HG03432 (cell line): ENCODE data around the gene TMEM134.

Experiments used
- ATAC-seq: cut with Tn5 transposase; IDR thresholded peaks from one replicate; pipeline ENCODE4 v1.9.1; 2021; ENCODE audit warnings: mild to moderate bottlenecking, moderate library complexity; ENCODE audit not compliant: unreplicated experiment

The TMEM134 gene

DNA sequence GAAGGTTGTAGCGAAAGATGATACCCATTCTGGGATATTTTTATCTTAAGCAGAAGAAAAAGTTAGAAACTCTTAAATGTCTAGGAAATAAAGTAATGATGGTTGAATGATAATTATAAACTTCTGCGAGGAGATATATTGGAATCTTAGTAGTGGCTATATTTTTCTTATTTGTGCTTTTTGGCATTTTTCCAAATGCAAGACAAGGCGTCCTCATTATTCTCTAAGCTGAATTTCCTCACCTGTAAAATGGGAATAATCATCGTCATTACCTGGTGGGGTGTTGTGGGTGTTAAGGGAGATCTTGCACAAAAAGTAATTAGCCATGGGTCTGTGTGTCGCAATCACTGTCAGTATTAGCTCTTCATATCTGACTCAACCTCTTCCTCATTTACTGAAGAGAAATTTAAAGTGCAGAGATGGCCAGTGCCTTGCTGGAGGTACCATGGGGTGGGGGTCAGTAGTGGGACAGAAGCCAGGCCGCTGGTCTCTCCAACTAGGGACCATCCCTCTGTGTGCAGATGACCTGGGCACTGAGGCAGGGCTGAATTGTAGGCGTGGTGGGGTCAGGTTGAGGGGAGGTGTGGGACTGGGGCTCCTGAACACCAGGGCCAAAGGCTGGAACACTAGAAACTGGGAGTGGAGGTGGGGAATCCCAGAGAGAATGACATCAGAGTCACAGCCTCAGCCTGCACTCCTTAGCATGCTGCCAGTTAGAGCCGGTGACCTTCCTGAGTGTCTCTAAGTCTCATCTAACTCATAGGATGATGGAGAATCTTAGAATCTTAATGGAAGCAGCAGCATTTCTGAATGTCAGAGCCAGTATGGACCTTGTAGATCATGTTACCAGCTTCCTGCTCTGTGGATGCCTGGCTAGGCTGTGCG is 32.0 kb upstream of the TMEM134 start:
- no peak for ATAC-seq

DNA sequence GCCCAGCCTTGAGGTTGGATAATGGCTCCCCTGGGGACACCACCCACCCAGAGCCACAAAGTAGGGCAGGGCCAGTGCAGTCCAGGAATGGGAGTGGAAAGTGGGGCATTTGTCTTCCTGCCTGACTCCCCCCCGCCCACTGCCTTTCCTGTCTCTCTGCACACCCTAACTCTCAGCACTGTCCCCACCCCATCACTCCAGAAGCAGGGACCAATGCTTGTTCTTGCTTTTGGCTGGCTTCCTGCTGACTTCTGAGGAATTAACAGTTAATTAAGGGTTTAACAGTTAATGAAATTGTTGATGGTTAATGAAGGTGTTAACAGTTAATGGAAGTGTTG is 31.4 kb upstream of the TMEM134 start:
- no peak for ATAC-seq

DNA sequence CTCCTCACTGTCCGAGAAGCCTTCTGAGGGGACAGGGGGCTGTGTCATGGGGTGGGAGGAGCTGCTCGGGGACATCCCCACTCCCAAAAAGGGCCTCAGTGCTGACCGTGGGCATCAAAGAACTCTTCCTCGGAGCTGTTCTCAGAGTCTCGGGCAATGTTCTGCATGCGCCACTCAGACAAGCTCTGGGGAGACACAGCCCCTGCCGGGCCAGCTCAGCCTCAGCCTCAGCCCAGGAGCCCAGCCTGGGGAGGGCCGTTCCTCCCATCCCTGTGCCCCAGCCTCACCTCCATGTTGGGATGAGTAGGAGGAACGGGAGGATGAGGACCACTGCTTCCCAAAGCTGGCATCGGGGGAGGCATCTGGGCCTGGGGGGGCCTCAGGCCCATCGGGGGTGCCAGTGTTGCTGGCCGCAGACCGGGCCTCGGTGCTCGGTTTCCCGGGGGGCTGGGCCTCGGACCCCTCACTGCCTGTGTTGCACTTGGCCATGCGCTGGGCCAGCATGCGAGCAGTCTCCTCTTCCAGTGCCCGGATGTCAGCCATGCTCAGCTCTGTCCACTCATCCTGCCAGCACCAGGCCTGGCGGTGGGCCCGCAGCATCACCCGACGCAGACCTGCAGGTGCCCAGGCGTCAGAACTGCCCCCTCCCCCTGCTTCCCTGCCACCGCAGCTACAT is 30.9 kb upstream of the TMEM134 start:
- ATAC-seq: no peak

DNA sequence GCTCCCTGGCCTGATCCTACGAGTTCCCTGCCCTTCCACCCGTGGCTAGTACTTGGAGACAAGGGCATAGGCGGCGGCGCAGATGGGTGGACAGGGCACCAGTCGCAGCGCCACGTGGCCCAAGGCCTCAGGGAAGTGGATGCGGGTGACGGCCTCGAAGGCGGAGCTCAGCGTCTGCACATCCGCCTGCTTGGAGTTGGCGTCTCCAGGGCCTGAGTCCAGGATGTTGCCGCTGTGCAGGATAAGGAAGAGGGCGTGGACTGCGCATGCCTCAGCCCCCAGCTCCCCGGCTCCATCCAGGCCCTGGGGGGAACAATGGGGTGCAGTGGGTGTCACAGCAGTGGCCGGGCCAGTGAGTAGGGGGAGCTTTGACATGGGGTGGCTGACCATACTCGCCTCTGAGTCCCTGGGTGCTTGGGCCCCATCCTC is 29.5 kb upstream of the TMEM134 start:
- ATAC-seq: no peak

DNA sequence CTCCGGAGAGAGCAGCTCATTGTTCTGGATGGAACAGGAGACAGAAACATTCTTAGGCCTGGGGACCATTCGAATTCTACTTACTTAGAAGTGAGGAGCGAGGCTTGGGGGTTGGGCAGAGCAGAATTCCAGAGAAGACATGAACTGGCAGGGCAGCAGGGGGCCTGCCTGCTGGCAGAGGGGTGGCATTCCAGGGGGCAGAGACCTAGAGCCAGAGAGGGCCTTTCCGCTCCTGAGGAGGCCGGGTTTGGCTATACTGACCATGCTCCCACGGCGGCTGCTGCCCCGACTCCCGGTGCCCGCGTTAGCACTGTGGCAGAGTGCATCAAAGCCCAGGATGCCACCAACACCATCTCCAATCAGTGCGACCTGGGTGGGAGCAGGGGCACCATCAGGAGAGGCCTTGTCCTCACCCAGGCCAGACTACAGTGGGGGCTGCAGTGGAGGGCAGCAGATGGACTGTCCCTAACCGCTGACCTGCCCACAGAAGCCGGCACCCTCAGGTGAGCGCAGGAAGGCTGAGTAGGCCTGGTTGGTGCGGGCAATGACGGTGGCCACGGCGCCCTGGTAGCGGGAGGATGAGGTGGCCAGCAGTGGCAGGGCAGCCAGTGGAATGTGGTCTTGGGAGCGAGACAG is 28.7 kb upstream of the TMEM134 start:
- ATAC-seq: no peak

DNA sequence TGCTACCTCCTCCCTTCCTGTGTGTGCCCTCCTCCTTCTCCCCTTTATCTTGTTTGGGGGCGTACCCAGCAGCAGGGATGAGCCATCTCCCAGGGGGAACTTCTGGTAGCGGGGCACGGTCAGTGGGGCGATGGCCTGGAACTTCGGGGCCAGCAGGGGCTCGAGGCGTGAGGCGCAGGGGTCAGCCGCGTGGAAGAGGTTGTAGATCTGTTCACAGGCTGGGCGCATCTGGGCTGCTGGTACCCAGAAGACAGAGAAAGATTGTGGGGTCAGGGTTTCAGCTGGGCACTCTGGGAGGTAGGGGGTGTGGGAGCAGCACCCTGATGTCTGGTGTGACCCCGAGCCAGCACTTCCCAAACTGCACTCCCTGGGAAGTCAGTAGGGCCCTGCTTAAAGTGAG is 27.1 kb upstream of the TMEM134 start:
- no peak for ATAC-seq

DNA sequence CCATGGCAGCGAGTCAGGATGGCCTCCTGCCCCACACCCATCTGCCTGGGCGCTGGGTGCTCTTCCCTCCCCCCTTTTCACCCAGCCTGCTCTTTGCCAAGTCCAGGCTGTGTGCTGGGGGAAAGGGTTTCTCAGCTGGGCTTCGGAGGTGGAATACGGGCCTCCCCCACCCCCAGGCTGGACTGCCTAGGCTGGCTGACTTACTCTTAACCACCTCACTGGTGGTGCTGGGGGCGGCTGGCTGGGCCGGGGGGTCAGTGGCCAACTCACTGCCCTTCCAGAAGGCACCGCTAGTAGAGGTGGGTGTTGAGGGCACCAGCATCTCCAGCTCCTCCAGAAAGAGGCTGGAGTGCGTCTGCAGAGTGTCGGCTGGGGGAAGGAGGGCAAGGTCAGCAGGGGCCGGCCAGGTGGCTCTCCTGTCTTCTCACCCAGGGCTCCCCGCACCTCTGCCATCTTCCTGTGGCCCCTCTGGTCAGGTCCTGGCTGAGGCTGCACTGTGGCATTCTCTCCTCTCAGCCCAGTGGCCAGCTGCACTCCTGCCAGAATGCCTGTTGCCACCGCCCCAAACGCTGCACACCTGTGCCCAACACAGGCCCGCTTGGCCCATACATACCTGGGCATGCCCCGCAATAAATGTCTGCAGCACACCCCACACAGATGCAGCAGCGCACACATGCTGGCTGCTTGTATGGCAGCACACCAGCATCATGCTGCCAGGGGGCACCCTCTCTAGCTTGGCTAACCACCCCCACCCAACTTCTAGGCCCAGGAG is 26.4 kb upstream of the TMEM134 start:
- no peak for ATAC-seq

DNA sequence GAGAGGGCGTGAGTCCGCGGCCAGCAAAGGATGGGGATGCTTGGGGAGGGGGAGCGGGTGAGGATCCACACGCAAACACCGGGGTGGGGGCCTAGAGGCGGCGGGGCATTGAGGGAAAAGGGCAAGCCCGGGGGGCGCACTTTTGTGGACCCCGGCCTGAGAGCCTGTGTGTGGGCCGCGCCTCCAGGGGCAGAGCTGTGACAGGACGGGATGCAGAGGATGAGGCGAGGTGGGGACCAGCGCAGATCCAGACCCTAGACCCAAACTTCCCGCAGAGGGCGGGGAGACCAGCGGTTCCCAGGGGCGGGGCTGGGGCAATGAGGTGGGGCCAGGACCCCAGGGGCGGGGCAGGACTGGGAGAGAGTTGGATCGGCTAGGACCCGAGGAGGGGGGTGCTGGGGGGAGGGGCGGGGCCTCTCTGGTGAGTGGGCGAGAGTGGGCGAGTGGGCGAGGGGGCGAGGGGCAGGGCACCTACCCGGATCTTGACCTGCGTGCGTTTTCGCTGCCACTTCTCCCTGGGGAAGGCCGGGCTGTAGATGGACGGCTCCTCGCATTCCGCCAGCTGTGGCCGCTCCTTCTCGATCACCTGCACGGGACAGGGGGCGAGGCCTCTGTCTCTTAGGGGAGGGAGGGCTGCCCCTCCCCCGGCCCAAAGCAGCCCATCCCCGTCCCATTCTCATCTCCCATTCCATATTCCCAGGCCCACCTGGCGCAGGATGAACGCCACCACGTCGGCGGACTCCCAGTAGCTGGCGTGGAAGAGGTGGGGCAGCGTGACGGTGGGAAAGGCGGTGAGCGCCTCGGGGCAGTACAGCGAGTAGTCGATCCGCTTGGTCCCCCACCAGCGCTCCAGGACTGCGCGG is 25.6 kb upstream of the TMEM134 start:
- no peak for ATAC-seq

DNA sequence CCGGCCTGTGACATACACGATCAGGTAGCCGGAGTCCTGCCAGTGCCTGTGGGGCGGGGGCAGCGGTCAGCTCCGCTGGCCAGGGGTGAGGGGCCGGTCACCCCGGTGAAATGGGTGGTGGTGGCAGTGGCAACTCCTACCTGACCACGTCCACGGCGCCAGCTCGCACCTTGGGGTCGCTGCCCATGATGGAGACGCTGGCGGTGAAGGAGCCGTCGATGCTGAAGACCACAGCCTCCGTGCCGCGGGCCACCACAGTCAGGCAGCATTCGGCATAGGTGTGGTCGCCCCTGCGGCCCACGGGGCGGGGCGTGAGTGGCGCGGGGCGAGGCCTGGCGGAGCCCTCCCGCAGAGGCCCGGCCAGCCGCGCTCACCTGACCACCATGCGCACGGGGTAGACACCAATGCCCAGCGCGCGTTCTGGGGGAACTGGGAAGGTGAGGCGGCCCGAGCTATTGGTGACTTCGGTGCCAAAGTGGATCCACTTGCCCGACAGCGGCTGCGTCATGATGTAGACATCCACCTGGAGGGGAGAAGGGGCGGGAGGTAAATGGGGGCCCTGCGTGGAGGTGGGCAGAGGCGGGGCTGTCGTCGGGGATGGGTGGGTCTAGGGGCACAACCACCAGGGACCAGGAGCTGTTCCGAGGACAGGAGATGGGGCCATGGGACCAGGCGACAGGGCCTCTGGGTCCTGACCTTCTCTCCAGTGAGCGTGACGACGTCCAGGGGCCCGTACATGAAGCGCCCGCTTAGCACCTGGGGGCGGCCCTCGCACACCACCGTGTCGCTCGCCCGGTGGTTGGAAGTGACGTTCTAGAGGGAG is 24.7 kb upstream of the TMEM134 start:
- ATAC-seq: no peak

DNA sequence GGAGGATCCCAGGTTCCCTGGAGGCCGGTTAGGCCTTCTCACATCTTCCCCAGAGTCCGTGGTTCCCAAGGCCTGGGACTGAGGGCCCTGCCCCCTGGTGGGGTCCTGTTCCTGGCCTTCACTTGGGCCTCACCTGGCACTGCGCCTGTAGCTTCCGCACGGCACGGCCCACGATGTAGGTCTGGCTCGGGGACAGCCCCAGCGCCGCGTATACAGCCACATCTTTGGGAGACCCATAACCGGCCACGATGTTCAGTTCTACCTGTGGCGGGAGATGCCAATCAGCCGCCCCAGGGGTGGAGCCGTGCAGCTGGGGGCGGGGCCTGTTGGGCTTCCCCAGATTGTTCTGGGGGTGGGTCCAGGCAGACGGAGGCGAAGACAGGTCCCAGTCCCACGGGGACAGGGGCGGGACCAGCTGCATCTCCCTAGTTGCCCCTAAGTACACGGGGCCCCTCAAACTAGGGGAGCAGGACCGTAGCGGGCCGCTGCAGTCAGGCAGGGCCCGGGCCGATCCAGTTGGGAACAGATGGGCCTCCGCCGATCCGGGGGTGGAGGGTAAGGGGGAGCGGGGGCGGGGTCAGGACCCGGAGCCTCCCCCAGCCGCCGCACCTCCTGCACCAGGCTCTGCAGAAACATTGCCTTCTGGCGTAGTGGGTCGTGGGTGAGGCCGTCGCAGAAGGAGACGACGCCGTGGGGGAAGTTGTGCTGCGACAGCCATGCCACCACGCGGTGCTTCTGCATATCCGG is 23.9 kb upstream of the TMEM134 start:
- no peak for ATAC-seq

DNA sequence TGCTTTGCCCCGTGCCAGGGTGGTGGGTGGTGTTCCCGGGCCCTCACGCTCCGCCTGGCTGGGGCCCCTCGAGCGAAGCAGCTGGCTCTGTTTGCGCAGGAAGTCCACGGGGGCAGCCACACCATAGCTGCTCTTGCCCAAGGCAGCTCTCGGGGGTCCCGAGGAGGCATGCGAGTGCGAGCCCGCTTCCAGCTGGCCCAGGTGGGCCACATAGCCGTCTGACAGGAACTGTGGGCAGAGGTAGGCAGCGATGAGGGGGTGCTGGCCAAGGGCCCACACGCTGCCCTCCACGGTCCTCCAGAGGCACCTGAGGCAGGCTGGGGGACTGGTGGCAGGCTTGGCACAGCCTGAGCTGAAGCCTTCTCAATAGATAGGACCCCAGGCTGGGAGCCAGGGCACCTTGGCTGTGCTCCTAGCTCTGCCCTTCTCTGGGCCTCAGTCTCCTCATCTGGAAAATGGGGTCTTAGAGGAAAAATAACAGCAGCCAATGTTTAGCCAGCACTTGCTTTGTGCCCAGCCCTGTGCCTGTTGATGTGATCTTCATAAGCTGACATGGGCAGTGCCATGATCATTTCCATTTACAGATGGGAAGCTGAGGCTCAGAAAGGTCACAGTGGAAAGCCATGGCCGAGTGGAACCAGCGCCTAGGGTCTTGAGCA is 23.1 kb upstream of the TMEM134 start:
- ATAC-seq: no peak

DNA sequence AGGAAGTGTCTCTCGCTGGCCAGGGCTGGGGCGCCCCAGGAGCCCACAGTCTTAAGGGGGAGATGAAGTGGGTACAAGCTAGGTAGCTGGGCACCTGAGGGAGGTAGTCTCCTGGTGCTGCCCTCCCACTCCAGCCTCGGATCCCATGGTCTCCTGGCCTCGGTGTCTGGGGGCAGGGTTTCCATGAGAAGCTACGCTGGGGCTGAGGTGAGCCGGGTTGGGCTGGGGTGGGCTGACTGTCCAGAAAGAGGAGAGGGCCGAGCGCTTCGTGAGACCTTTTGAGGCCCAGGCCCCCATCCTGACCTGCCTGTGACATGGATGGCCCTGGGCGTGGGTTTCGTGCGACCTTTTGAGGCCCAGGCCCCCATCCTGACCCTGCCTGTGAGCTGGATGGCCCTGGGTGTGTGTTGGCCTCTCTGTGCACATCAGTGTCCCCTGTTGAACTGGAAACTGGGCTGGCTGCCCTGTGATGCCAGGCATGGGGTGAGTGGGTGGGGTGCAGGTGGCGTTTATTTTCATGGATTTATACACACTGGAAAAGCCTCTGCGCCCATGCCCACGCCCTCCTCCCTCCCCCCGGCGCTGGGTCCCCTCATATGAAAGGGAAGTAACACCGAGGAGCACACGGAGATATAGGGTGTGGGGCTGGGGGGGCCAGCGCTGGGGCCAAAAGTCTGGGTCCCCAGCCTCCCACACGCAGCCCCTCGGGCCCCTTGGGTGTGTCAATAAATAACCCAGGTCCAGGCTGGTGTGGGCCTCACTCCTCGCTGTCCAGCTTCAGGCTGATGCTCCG is 22.4 kb upstream of the TMEM134 start:
- no peak for ATAC-seq

DNA sequence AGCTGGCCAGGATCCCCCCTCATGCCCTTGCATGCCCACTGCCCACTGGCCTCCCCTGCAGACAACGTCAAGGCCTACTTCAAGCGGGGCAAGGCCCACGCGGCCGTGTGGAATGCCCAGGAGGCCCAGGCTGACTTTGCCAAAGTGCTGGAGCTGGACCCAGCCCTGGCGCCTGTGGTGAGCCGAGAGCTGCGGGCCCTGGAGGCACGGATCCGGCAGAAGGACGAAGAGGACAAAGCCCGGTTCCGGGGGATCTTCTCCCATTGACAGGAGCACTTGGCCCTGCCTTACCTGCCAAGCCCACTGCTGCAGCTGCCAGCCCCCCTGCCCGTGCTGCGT is 21.6 kb upstream of the TMEM134 start:
- no peak for ATAC-seq

DNA sequence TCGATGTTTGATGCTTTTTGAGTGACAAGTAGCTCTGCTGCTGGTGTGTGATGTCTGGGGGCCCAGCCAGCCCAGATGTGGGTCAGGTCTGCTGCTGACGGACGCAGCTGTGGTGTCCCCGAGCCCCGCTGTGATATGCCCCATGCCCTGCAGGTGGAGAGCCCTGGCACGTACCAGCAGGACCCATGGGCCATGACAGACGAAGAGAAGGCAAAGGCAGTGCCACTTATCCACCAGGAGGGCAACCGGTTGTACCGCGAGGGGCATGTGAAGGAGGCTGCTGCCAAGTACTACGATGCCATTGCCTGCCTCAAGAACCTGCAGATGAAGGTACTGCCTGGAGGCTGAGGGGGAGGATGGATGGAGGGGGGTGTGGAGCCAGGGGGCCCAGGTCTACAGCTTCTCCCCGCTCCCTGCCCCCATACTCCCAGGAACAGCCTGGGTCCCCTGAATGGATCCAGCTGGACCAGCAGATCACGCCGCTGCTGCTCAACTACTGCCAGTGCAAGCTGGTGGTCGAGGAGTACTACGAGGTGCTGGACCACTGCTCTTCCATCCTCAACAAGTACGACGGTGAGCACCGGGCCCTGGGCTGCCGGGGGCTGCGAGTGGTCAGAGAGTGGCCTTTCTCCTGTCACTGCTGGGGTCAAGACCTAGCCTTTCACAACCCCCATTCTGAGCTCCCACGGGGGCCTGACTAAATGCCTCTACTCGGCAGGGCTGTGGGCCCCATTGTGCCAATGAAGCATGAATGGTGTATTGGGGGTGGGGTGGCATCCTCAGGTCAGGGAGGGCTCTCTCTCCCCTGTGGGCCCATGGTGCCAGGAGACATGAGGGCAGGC is 21.1 kb upstream of the TMEM134 start:
- ATAC-seq: no peak

DNA sequence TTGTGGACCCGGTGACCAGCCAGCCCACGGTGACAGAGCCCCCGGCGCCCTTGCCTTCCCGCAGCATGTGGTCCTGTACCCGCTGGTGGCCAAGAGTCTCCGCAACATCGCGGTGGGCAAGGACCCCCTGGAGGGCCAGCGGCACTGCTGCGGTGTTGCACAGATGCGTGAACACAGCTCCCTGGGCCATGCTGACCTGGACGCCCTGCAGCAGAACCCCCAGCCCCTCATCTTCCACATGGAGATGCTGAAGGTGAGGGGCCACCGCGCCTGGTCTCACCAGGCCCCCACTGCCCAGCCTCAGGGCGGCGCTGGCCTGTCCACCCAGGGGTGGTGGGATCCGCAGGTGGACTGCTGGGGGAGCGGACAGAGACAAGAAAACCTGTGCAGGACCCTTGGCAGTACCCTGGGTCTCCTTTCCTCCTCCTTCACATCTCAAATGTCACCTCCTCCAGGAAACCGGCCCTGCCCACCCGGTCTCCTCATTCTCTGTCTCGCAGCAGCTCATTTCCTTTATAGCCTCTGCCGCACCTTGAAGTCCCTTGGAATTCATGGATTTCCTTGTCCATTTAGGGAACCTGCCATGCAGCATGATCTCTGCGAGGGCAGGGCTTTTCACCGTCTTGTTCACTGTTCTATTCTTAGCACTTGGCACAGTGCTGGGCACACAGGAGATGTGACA is 20.3 kb upstream of the TMEM134 start:
- no peak for ATAC-seq
